HG02943 (cell line): Measurements from ENCODE around the gene PHACTR2.
"Not testable (repeated sequence)": the region's sequence is repeated elsewhere in the genome, so short reads cannot be mapped to it uniquely, and the experiment has no call there.

Experiments
- ATAC-seq: cut with Tn5 transposase; IDR thresholded peaks from one replicate; pipeline ENCODE4 v1.9.1; 2021; ENCODE audit warnings: mild to moderate bottlenecking, low read depth, moderate library complexity; ENCODE audit not compliant: unreplicated experiment

PHACTR2 gene

DNA sequence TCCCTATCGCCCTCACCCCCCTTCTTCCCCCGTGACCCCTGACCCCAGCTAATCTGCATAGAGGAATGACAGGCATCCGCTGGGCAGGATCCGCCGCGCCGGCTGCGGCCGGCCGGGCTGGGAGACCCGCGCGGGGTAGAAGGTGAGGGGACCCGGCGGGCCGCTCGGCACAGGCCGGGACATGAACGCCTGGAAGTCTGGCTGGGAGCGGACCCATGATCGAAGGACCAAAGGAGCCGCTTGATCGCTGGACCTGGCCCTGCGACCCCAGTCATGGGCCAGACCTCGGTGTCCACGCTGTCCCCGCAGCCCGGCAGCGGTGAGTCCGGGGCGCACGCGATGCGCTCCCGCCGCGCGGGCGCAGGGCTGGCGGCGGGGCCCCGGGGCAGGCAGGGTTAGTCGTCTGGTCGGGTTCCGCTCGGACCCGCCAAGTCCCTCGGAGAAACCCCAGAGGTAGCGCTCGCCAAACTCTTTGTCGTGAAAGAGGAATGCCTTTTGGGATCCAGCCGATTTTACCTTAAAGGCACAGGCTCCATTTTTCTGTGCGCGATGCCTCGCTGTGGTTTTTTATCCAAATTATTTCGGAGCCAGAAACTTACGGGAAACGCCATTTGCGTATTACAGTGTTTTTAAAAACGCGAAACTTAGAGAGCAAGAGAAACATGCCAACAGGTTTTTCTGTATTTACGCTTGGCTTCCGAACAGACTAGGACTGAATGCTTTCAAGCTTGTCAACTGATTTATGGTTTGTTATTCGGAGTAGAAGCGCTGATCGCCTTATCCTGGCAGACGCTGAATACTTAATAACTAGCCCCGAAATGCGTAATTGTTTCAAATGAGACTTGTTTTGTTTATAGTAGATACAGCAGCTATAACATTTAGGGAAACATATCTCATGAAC is at the start of gene PHACTR2:
PHACTR2 (plus strand) TSS at position 75 of the 901 bp plus-strand sequence; CDS start at position 274, 199 bp downstream.
- no peak for ATAC-seq

DNA sequence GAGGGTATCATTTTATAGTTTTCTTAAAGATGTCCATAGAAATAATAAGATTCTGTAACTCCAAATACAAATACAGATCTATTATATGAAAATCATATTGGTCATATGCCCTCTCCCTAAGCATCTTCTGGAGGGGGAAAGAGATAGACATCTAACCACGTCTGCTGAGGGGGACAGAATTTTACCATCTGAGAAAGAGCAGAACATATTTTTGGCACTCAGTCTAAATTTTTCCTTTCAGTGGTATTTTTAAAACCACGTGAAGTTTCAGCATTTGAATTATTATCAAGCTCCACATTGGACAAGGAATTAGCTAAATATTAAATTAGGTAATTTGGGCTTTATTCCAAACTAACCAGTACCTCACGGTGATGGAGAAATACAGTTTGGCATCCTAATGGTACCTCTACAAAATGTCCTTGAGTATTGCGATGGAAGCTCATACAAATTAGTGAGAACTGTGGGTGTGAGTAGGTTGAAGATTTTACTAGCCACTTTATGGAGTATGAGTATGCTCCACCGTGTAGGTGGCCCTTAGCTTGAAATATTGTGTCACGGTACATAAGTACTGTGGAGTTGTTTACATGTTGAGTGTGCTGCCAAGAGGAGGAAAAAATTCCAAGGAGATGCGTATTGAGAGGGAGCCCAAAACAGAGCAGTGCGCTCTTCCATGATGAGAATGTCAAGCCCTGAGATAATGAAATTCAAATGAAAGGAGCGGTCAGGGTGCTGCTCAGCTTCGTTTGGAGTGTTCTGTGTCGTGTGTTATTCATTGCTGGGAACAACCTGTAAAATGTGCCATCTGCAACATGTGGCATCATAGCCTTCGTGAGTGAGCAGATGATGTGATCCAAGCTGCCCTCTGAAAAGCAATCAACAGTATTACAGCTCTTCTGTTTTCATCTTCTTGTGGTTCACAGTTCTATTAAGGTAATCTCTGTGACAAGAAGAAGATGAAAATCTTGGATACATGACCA is 48.4 kb upstream of the PHACTR2 start:
- ATAC-seq = no peak

- ATAC-seq = not testable (repeated sequence)
Measured at GRCh38 chr6:143631196-143631595, 46.6 kb upstream of the PHACTR2 start.

GRCh38 chr6:143632894-143633293 is 44.9 kb upstream of the PHACTR2 start:
- no peak for ATAC-seq

- no peak for ATAC-seq
Measured at GRCh38 chr6:143634486-143634885, 43.3 kb upstream of the PHACTR2 start.

DNA sequence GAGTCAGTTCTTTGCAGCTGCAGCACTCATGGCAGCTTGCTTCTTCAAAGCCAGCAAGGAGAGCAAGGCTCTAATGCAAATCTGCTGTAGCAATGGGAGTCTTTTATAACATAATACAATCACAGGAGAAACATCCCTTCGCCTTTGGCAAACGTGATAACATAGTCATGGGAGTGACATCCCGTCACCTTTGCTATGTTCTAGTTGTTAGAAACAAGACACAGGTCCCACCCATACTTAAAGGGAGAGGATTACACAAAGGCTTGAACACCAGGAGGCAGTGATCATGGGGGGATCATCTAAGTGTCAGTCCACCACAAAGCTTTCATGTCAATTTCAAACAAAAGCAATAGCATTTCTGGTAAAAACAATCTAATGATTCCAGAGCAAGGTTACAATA is 40.1 kb upstream of the PHACTR2 start:
- no peak for ATAC-seq

GRCh38 chr6:143642403-143642802 is 35.4 kb upstream of the PHACTR2 start:
- no peak for ATAC-seq

GRCh38 chr6:143647191-143647590 is 30.6 kb upstream of the PHACTR2 start:
- no peak for ATAC-seq

DNA sequence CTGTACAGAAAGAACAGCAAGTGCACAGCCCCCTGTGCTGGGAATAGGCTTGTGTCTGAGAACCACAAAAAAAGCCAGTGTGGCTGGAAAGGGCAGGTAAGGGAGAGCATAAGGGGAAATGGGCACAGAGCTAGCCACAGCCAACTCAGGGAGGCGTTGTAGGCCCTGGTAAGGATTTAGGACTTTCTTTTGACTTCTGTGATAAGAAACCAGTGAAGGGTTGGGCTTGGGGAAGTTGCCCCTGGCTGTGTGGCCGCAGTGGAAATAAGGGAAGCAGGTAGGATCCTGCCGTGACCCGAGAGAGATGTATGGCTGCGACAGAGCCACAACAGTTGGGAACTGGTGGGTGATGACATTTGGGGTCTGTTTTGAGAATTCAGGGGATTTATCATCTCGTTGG is 30.0 kb upstream of the PHACTR2 start:
- ATAC-seq = no peak

- not testable (repeated sequence) for ATAC-seq
Measured at GRCh38 chr6:143649319-143649718, 28.4 kb upstream of the PHACTR2 start.

GRCh38 chr6:143651328-143651727 is 26.4 kb upstream of the PHACTR2 start:
- ATAC-seq = not testable (repeated sequence)

DNA sequence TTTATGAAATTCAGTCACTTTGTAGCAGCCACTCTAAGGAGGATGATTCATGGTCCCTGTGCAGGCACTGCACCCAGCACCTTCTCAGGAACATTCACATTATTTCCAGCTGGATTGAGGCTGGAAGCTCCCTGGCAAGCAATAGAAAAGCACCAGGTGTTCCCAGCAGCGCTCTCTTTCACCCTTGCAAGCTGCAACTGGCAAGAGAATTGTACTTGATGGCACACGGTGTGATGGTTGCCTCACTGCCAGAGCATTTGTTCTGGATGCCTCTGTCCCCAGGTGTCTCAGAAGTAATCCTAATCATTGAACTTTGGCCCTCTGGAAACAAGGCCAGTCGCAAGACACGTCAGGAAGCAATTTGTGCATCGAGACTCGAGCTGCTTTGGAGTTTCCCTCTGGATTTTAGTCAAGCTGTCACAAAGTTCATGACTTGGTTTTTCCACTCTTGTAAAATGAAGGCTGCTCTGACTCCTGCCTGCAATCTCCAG is 24.9 kb upstream of the PHACTR2 start:
- ATAC-seq = no peak

DNA sequence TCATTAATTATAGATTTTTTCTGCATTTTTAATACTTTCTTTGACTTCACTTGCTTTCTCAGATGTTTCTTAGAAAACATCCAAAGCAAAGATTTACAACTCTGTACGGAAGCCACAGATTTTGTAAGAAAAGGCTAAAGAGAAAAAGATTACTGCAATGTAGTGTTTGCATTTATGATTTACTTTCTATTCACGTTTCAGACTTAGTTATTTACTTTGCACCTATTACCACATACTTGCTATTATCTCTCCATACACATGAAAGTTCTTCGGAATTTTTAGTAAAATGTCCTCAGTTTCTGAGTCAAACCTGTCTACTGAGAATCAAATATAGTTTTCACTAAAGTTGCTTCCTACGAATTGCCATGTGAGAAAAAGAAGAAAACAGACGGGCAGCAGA is 22.2 kb upstream of the PHACTR2 start:
- ATAC-seq = no peak

DNA sequence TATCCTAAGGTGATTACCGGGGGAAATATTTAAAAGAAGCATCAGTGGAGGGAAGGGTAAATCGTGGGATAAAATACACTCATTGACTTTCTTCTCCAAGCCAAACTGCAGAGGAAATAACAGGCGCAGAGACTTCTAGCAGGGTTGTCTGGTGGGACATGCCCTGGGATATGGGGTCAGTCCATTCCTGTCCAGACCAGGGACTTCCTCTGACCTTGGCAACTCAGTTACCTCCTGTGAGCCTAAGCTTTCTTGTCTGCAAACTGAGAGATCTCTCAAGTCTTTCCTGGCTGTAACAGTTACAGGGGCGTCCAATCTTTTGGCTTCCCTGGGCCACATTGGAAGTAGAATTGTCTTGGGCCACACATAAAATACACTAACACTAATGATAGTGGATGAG is 21.7 kb upstream of the PHACTR2 start:
- no peak for ATAC-seq

DNA sequence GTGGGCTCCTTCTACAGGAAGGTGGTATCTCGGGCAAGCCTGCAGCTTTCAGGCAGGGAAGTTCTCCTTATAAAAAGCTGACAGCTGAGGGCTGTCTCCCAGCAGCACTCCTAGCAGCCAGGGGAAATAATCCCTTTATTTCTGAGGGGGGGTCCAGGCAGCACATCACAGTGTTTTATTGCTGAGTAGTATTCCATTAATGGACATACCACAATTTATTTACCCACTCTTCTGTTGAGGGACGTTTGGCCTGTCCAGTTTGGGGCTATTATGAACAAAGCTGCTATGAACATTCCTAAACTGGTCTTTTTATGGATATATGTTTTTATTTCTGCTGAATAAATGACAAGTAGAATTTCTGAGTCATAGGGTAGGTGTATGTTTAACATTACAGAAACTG is 20.0 kb upstream of the PHACTR2 start:
- ATAC-seq = no peak

- ATAC-seq = not testable (repeated sequence)
Measured at GRCh38 chr6:143660170-143660569, 17.6 kb upstream of the PHACTR2 start.

DNA sequence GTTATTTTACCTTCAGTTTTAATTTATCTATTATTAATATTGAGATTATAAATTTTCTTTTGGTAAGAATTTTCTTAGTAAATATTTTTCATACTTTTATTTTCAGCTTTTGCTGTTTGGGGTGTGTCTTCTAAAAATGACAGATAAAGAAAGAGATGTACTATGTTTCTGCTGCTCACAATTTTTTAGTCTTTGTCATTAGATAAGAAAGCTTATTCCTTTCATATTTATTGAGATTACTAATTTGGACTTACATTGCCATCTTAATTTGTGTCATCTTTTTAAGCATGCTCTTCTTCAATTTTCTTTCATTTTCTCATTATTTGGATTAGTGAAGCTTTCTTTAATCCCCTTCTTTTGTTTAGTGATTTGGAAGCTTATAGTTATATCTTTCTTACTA is 13.6 kb upstream of the PHACTR2 start:
- no peak for ATAC-seq

- ATAC-seq = not testable (repeated sequence)
Measured at GRCh38 chr6:143666007-143666406, 11.8 kb upstream of the PHACTR2 start.

GRCh38 chr6:143669483-143669882 is 8.3 kb upstream of the PHACTR2 start:
- not testable (repeated sequence) for ATAC-seq

DNA sequence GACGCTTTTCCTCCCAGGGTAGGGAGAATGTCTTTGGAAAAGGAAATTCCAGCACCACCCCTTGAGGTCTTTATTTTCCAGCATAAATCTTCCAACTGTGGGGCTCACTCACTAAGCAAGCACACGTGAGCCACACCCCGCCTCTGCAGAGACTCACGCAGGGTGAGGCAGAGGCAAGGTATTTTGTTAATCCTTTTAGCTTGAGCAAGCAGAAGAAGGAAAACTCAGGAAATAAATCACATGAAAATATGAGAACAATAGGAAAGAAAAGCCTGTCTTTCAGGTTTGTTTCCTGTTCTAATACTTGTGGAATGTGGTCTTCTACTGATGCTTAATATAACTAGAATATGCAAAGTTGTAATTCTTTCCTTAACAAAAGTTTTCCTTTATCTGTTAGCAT is 4.1 kb upstream of the PHACTR2 start:
- no peak for ATAC-seq
